HEK293 (cell line): ENCODE measurements around the gene MRPL33.
A peak's percentile ranks its signal among the peaks of the same experiment; 100 is the strongest.
"Not testable (repeated sequence)": the region's sequence is repeated elsewhere in the genome, so short reads cannot be mapped to it uniquely, and the experiment has no call there.

ENCODE experiments used
- CTCF ChIA-PET: fragments of 350-600 bp; formaldehyde crosslinking; extraction: SDS; loops from one replicate; lab custom pipeline; 2021; ENCODE audit warnings: antibody characterized with exemption; lab: Yijun Ruan, JAX
- POLR2A ChIA-PET: fragments of 300-600 bp; formaldehyde crosslinking; extraction: SDS; loops from one replicate; lab custom pipeline; 2020; ENCODE audit warnings: antibody characterized with exemption, inconsistent platforms; lab: Yijun Ruan, JAX
- H3K27ac ChIP-seq: fragments of 200-500 bp; sonication (Bioruptor generic); 2 replicates; pipeline ENCODE4 v1.5.1; 2014; ENCODE audit warnings: low read depth, low read length, control low read depth, inconsistent platforms; ENCODE audit errors: extremely low read depth
- H3K36me3 ChIP-seq, 2 experiments: fragments of 200-500 bp in 1 of 2; sonication (Bioruptor generic) in 1 of 2; 1 replicate in 1 of 2; 2 replicates in 1 of 2; pipeline ENCODE4 v1.5.1; 2014 to 2017; ENCODE audit warnings: inconsistent platforms in 2 of 2, low read length in 2 of 2; ENCODE audit not compliant: control insufficient read depth in 2 of 2, insufficient read depth in 1 of 2
- H3K4me1 ChIP-seq: fragments of 200-500 bp; sonication (Bioruptor generic); 2 replicates; pipeline ENCODE4 v1.5.1; 2014; ENCODE audit warnings: mild to moderate bottlenecking, low read length, inconsistent platforms; ENCODE audit not compliant: control insufficient read depth, insufficient read depth
- H3K4me3 ChIP-seq: 2 replicates; pipeline ENCODE4 v1.5.1; 2011; ENCODE audit warnings: low read depth, mild to moderate bottlenecking, control low read depth, low read length, moderate library complexity
- H3K9me3 ChIP-seq: fragments of 200-500 bp; sonication (Bioruptor generic); 2 replicates; pipeline ENCODE4 v1.5.1; 2014; ENCODE audit warnings: low read depth, low read length, inconsistent platforms; ENCODE audit not compliant: control insufficient read depth, insufficient read depth
- BCL11B ChIP-seq: fragments of 450-650 bp; formaldehyde crosslinking; IDR thresholded peaks from 2 replicates; pipeline ENCODE4 v1.5.1; 2016; ENCODE audit warnings: low read depth, missing biosample characterization, missing genetic modification characterization
- EGR2 ChIP-seq: fragments of 450-650 bp; formaldehyde crosslinking; IDR thresholded peaks from 2 replicates; pipeline ENCODE4 v1.5.1; 2016; ENCODE audit warnings: low read depth, missing biosample characterization, missing genetic modification characterization
- KLF16 ChIP-seq: fragments of 450-650 bp; formaldehyde crosslinking; IDR thresholded peaks from 2 replicates; pipeline ENCODE4 v1.5.1; 2017; ENCODE audit warnings: missing biosample characterization, missing genetic modification characterization
- MYNN ChIP-seq: fragments of 450-650 bp; formaldehyde crosslinking; IDR thresholded peaks from 2 replicates; pipeline ENCODE4 v1.5.1; 2016; ENCODE audit warnings: missing biosample characterization, missing genetic modification characterization, borderline replicate concordance
- PATZ1 ChIP-seq: fragments of 450-650 bp; formaldehyde crosslinking; IDR thresholded peaks from 2 replicates; pipeline ENCODE4 v1.5.1; 2016; ENCODE audit warnings: missing biosample characterization, missing genetic modification characterization
- REPIN1 ChIP-seq: fragments of 450-650 bp; formaldehyde crosslinking; IDR thresholded peaks from 2 replicates; pipeline ENCODE4 v1.5.1; 2017; ENCODE audit warnings: missing biosample characterization, missing genetic modification characterization, low read depth
- SETDB1 ChIP-seq: IDR thresholded peaks from one replicate; pipeline ENCODE4 v1.6.1; 2017; ENCODE audit warnings: mild to moderate bottlenecking, low read length, moderate library complexity, mixed read lengths; ENCODE audit not compliant: insufficient read length
- TCF7L2 ChIP-seq: IDR thresholded peaks from 2 replicates; pipeline ENCODE4 v1.6.1; 2011; ENCODE audit warnings: low read depth, mild to moderate bottlenecking, inconsistent platforms, low read length, moderate library complexity, borderline replicate concordance
- TSHZ1 ChIP-seq: fragments of 450-650 bp; formaldehyde crosslinking; IDR thresholded peaks from 2 replicates; pipeline ENCODE4 v1.5.1; 2016; ENCODE audit warnings: missing biosample characterization, missing genetic modification characterization, borderline replicate concordance
- ZBTB1 ChIP-seq: fragments of 450-650 bp; formaldehyde crosslinking; IDR thresholded peaks from 2 replicates; pipeline ENCODE4 v1.5.1; 2016; ENCODE audit warnings: missing biosample characterization, missing genetic modification characterization
- ZFHX2 ChIP-seq: fragments of 450-650 bp; formaldehyde crosslinking; conservative IDR thresholded peaks from 2 replicates; pipeline ENCODE4 v1.5.1; 2016; ENCODE audit warnings: missing biosample characterization, missing genetic modification characterization
- ZNF10 ChIP-seq: fragments of 450-650 bp; formaldehyde crosslinking; IDR thresholded peaks from 2 replicates; pipeline ENCODE4 v1.5.1; 2017; ENCODE audit warnings: missing biosample characterization, missing genetic modification characterization
- ZNF18 ChIP-seq: fragments of 450-650 bp; formaldehyde crosslinking; IDR thresholded peaks from 2 replicates; pipeline ENCODE4 v1.5.1; 2016; ENCODE audit warnings: missing biosample characterization, missing genetic modification characterization
- ZNF266 ChIP-seq: fragments of 450-650 bp; formaldehyde crosslinking; IDR thresholded peaks from 2 replicates; pipeline ENCODE4 v1.5.1; 2016; ENCODE audit warnings: missing biosample characterization, missing genetic modification characterization, low read depth
- ZNF366 ChIP-seq: fragments of 450-650 bp; formaldehyde crosslinking; conservative IDR thresholded peaks from 2 replicates; pipeline ENCODE4 v1.5.1; 2016; ENCODE audit warnings: missing biosample characterization, missing genetic modification characterization
- ZNF544 ChIP-seq: fragments of 450-650 bp; formaldehyde crosslinking; IDR thresholded peaks from 2 replicates; pipeline ENCODE4 v1.5.0; 2017; ENCODE audit warnings: missing biosample characterization, missing genetic modification characterization
- ZNF549 ChIP-seq: fragments of 450-650 bp; IDR thresholded peaks from 2 replicates; pipeline ENCODE4 v1.5.1; 2018; ENCODE audit warnings: missing biosample characterization, missing genetic modification characterization, mild to moderate bottlenecking, inconsistent platforms, moderate library complexity
- ZNF560 ChIP-seq: fragments of 450-650 bp; formaldehyde crosslinking; IDR thresholded peaks from 2 replicates; pipeline ENCODE4 v1.5.1; 2017; ENCODE audit warnings: missing biosample characterization, missing genetic modification characterization, borderline replicate concordance
- ZNF747 ChIP-seq: fragments of 450-650 bp; formaldehyde crosslinking; IDR thresholded peaks from 2 replicates; pipeline ENCODE4 v1.5.1; 2016; ENCODE audit warnings: missing biosample characterization, missing genetic modification characterization

Gene MRPL33

GRCh38 chr2:27747827-27748352 is 23.6 kb upstream of the MRPL33 start (continued):
- TF ChIP-seq ZNF10 (no peak), ZNF549 (no peak), KLF16 (tag by site-specific recombination) (no peak), ZNF366 (tag by site-specific recombination) (no peak)

GRCh38 chr2:27748803-27749554 is 22.5 kb upstream of the MRPL33 start:
- POLR2A ChIA-PET, H3K4me1 ChIP-seq, H3K27ac ChIP-seq, H3K36me3 ChIP-seq, H3K9me3 ChIP-seq, H3K4me3 ChIP-seq: not testable (repeated sequence)
- peak; percentile 94 for TF ChIP-seq SETDB1
- CTCF ChIA-PET, result interaction anchor here (2.9 kb wide), 1 partner anchor 45 kb away, joined by 7 read pairs; no protein-coding TSS in a partner anchor

GRCh38 chr2:27751377-27751776 is 20.1 kb upstream of the MRPL33 start:
- ChIA-PET CTCF (interaction anchor here (0.6 to 3.2 kb wide), 4 partner anchors 47 to 669 kb away, joined by 3 to 24 read pairs (median 3); no protein-coding TSS in a partner anchor), POLR2A (no interaction called here)
- TF ChIP-seq ZBTB1 (tag by site-specific recombination), result no peak
- TF ChIP-seq ZFHX2 (tag by site-specific recombination), result no peak
- TF ChIP-seq REPIN1, result no peak
- no peak for TF ChIP-seq ZNF18
- no peak for TF ChIP-seq BCL11B (tag by site-specific recombination)
- TF ChIP-seq PATZ1 (tag by site-specific recombination), result no peak
- no peak for TF ChIP-seq ZNF747 (tag by site-specific recombination)
- TF ChIP-seq TCF7L2, result no peak
- no peak for TF ChIP-seq MYNN (tag by site-specific recombination)
- no peak for TF ChIP-seq ZNF560 (tag by site-specific recombination)
- TF ChIP-seq ZNF544 (tag by site-specific recombination), result no peak
- TF ChIP-seq ZNF266 (tag by site-specific recombination), result no peak
- TF ChIP-seq TSHZ1 (tag by site-specific recombination), result no peak
- no peak for TF ChIP-seq EGR2 (tag by site-specific recombination)
- Histone ChIP-seq H3K4me3 (no peak overlapping the region), H3K4me1 (no peaks in the 10 kb centered on the region), H3K36me3 (no peaks in the 10 kb centered on the region), H3K9me3 (no peaks in the 10 kb centered on the region), H3K27ac (no peak overlapping the region)
